ENCODE data around the gene C1orf105.

The C1orf105 gene

GRCh38 chr1:172447641-172448040 is 27.2 kb downstream of the C1orf105 start:
- Mint-ChIP-seq H3K36me3 (ENCODE audit: low read depth) (peaks cover 7% of the 10 kb centered on the region), H3K27ac (no peak overlapping the region), H3K9me3 (no peaks in the 10 kb centered on the region), H3K4me3 (no peak overlapping the region), H3K4me1 (ENCODE audit: low read depth) (peaks cover 34% of the 10 kb centered on the region), H3K27me3 (no peaks in the 10 kb centered on the region)
- intact Hi-C loops (cut with micrococcal nuclease), result no loop called here

- no peaks in the 10 kb centered on the region for H3K36me3 Mint-ChIP-seq (ENCODE audit: low read depth)
- H3K4me3 Mint-ChIP-seq, result no peak overlapping the region
These were observed 28.6 kb downstream of the C1orf105 start for GRCh38 chr1:172448995-172449584.

GRCh38 chr1:172449585-172450523 is 29.4 kb downstream of the C1orf105 start:
- Mint-ChIP-seq H3K9me3 (no peaks in the 10 kb centered on the region), H3K4me3 (no peak overlapping the region), H3K27ac (peak overlapping the region; percentile 32), H3K36me3 (ENCODE audit: low read depth) (no peaks in the 10 kb centered on the region), H3K4me1 (ENCODE audit: low read depth) (peaks cover 28% of the 10 kb centered on the region), H3K27me3 (no peaks in the 10 kb centered on the region)
- intact Hi-C loops (cut with micrococcal nuclease), result loop anchor here (1.0 to 5.0 kb wide), 2 partner anchors 83 to 267 kb away; partner anchors contain the start of gene SUCO

More at GRCh38 chr1:172448995-172449584, 28.6 kb downstream of the C1orf105 start:
- Mint-ChIP-seq H3K27ac (peak overlapping the region; percentile 2), H3K4me1 (ENCODE audit: low read depth) (peaks cover 28% of the 10 kb centered on the region), H3K27me3 (no peaks in the 10 kb centered on the region), H3K9me3 (no peaks in the 10 kb centered on the region)
- intact Hi-C loops (cut with micrococcal nuclease), result no loop called here

GRCh38 chr1:172450524-172450885 is 30.0 kb downstream of the C1orf105 start:
- Mint-ChIP-seq H3K27ac (peak overlapping the region; percentile 32), H3K9me3 (no peaks in the 10 kb centered on the region), H3K4me3 (no peak overlapping the region), H3K36me3 (ENCODE audit: low read depth) (no peaks in the 10 kb centered on the region), H3K4me1 (ENCODE audit: low read depth) (peaks cover 28% of the 10 kb centered on the region), H3K27me3 (no peaks in the 10 kb centered on the region)
- intact Hi-C loops (cut with micrococcal nuclease), result loop anchor here (1.0 to 5.0 kb wide), 2 partner anchors 83 to 267 kb away; partner anchors contain the start of gene SUCO

- peaks cover 28% of the 10 kb centered on the region for H3K4me1 Mint-ChIP-seq (ENCODE audit: low read depth)
- H3K9me3 Mint-ChIP-seq, result no peaks in the 10 kb centered on the region
- H3K4me3 Mint-ChIP-seq, result no peak overlapping the region
- H3K36me3 Mint-ChIP-seq (ENCODE audit: low read depth), result no peaks in the 10 kb centered on the region
- H3K27me3 Mint-ChIP-seq, result no peaks in the 10 kb centered on the region
- intact Hi-C loops (cut with micrococcal nuclease), result loop anchor here (5.0 kb wide), 1 partner anchor 266 kb away; no protein-coding TSS in a partner anchor
- no peak overlapping the region for H3K27ac Mint-ChIP-seq
These were observed 30.5 kb downstream of the C1orf105 start for GRCh38 chr1:172451002-172451443.

GRCh38 chr1:172452536-172453152 is 32.2 kb downstream of the C1orf105 start:
- Mint-ChIP-seq H3K27me3 (no peaks in the 10 kb centered on the region), H3K4me3 (no peak overlapping the region), H3K4me1 (ENCODE audit: low read depth) (peaks cover 22% of the 10 kb centered on the region), H3K36me3 (ENCODE audit: low read depth) (no peaks in the 10 kb centered on the region), H3K27ac (no peak overlapping the region), H3K9me3 (no peaks in the 10 kb centered on the region)
- intact Hi-C loops (cut with micrococcal nuclease), result loop anchor here (5.0 kb wide), 1 partner anchor 265 kb away; no protein-coding TSS in a partner anchor

- peaks cover 18% of the 10 kb centered on the region for H3K4me1 Mint-ChIP-seq (ENCODE audit: low read depth)
- no peaks in the 10 kb centered on the region for H3K27me3 Mint-ChIP-seq
- H3K4me3 Mint-ChIP-seq, result no peak overlapping the region
- intact Hi-C loops (cut with micrococcal nuclease), result loop anchor here (5.0 kb wide), 1 partner anchor 264 kb away; no protein-coding TSS in a partner anchor
- H3K36me3 Mint-ChIP-seq (ENCODE audit: low read depth), result no peaks in the 10 kb centered on the region
- no peaks in the 10 kb centered on the region for H3K9me3 Mint-ChIP-seq
- H3K27ac Mint-ChIP-seq, result no peak overlapping the region
These were observed 32.7 kb downstream of the C1orf105 start for GRCh38 chr1:172453153-172453545.

GRCh38 chr1:172453607-172454006 is 33.1 kb downstream of the C1orf105 start:
- Mint-ChIP-seq H3K9me3 (no peaks in the 10 kb centered on the region), H3K4me1 (ENCODE audit: low read depth) (peaks cover 18% of the 10 kb centered on the region), H3K27ac (no peak overlapping the region), H3K27me3 (no peaks in the 10 kb centered on the region), H3K36me3 (ENCODE audit: low read depth) (no peaks in the 10 kb centered on the region), H3K4me3 (no peak overlapping the region)
- intact Hi-C loops (cut with micrococcal nuclease), result loop anchor here (5.0 kb wide), 1 partner anchor 264 kb away; no protein-coding TSS in a partner anchor

- Mint-ChIP-seq H3K4me1 (ENCODE audit: low read depth) (peaks cover 3% of the 10 kb centered on the region), H3K27ac (no peak overlapping the region), H3K36me3 (ENCODE audit: low read depth) (no peaks in the 10 kb centered on the region), H3K27me3 (no peaks in the 10 kb centered on the region), H3K4me3 (no peak overlapping the region), H3K9me3 (no peaks in the 10 kb centered on the region)
- intact Hi-C loops (cut with micrococcal nuclease), result no loop called here
These were observed 35.0 kb downstream of the C1orf105 start for GRCh38 chr1:172455451-172455850.

GRCh38 chr1:172456344-172456769 is 35.9 kb downstream of the C1orf105 start:
- Mint-ChIP-seq H3K36me3 (ENCODE audit: low read depth) (no peaks in the 10 kb centered on the region), H3K27me3 (no peaks in the 10 kb centered on the region), H3K27ac (no peak overlapping the region), H3K4me3 (no peak overlapping the region), H3K4me1 (ENCODE audit: low read depth) (no peaks in the 10 kb centered on the region), H3K9me3 (no peaks in the 10 kb centered on the region)
- intact Hi-C loops (cut with micrococcal nuclease), result no loop called here

- no peaks in the 10 kb centered on the region for H3K36me3 Mint-ChIP-seq (ENCODE audit: low read depth)
- H3K27ac Mint-ChIP-seq, result no peak overlapping the region
- H3K9me3 Mint-ChIP-seq, result no peaks in the 10 kb centered on the region
- H3K4me1 Mint-ChIP-seq (ENCODE audit: low read depth), result no peaks in the 10 kb centered on the region
- intact Hi-C loops (cut with micrococcal nuclease), result no loop called here
- no peak overlapping the region for H3K4me3 Mint-ChIP-seq
- no peaks in the 10 kb centered on the region for H3K27me3 Mint-ChIP-seq
These were observed 37.1 kb downstream of the C1orf105 start for GRCh38 chr1:172457479-172458130.

- intact Hi-C loops (cut with micrococcal nuclease), result no loop called here
- Mint-ChIP-seq H3K27ac (no peak overlapping the region), H3K4me3 (no peak overlapping the region), H3K36me3 (ENCODE audit: low read depth) (no peaks in the 10 kb centered on the region), H3K9me3 (no peaks in the 10 kb centered on the region), H3K4me1 (ENCODE audit: low read depth) (no peaks in the 10 kb centered on the region), H3K27me3 (no peaks in the 10 kb centered on the region)
These were observed 39.7 kb downstream of the C1orf105 start for GRCh38 chr1:172460177-172460576.

GRCh38 chr1:172460887-172461315 is 40.4 kb downstream of the C1orf105 start:
- no peaks in the 10 kb centered on the region for H3K27me3 Mint-ChIP-seq

More at GRCh38 chr1:172460887-172461315, 40.4 kb downstream of the C1orf105 start:
- Mint-ChIP-seq H3K27ac (no peak overlapping the region), H3K9me3 (no peaks in the 10 kb centered on the region), H3K4me3 (no peak overlapping the region), H3K36me3 (ENCODE audit: low read depth) (no peaks in the 10 kb centered on the region), H3K4me1 (ENCODE audit: low read depth) (no peaks in the 10 kb centered on the region)
- intact Hi-C loops (cut with micrococcal nuclease), result no loop called here
